ENCODE measurements around the gene C2.

C2 gene

GRCh38 chr6:31927242-31927862, at the start of gene C2:
TSS of gene C2 (plus strand) at chr6:31927717. CDS start at chr6:31927753, 36 bp downstream.
- no peak within 1 kb of the TSS for H3K27ac Mint-ChIP-seq
- no peak within 1 kb of the TSS for H3K4me3 Mint-ChIP-seq
- H3K36me3 Mint-ChIP-seq (ENCODE audit: low read depth): no peaks in the 10 kb centered on the region
- no peaks in the 10 kb centered on the region for H3K9me3 Mint-ChIP-seq
- H3K4me1 Mint-ChIP-seq (ENCODE audit: low read depth): no peaks in the 10 kb centered on the region
- H3K27me3 Mint-ChIP-seq: peaks cover 2% of the 10 kb centered on the region

DNA sequence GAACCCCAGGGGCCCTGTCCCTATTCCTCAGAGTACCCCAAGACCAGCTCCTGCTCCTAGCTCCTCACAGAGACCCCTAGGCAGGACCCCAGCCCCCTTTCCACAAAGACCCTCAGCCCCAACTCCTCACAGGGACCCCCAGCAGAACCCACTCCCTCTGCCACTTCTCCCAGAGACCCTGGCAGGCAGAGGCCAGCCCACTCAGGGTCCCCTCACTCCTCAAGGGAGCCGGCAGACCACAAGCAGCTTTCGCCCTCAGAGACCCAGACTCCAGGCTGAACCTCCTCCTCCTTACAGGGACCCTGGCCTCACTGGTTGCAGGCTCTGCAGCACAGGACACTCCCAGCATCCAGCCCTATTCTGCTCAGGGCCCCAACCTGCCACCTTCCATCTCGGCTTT, 49.3 kb upstream of the C2 start:
- H3K9me3 Mint-ChIP-seq: no peaks in the 10 kb centered on the region
- no peak overlapping the region for H3K4me3 Mint-ChIP-seq
- peaks cover 24% of the 10 kb centered on the region for H3K36me3 Mint-ChIP-seq (ENCODE audit: low read depth)
- no peaks in the 10 kb centered on the region for H3K4me1 Mint-ChIP-seq (ENCODE audit: low read depth)
- no peak overlapping the region for H3K27ac Mint-ChIP-seq
- no peaks in the 10 kb centered on the region for H3K27me3 Mint-ChIP-seq

GRCh38 chr6:31878726-31879125, 48.8 kb upstream of the C2 start, which contains the start of gene SLC44A4:
TSS of gene SLC44A4 (minus strand) at chr6:31878997. CDS start at chr6:31878980, 17 bp downstream.
- H3K27me3 Mint-ChIP-seq: no peaks in the 10 kb centered on the region
- no peaks in the 10 kb centered on the region for H3K4me1 Mint-ChIP-seq (ENCODE audit: low read depth)
- peaks cover 27% of the 10 kb centered on the region for H3K36me3 Mint-ChIP-seq (ENCODE audit: low read depth)
- no peak within 1 kb of the TSS for H3K27ac Mint-ChIP-seq
- H3K9me3 Mint-ChIP-seq: no peaks in the 10 kb centered on the region
- no peak within 1 kb of the TSS for H3K4me3 Mint-ChIP-seq

- H3K4me1 Mint-ChIP-seq (ENCODE audit: low read depth): no peaks in the 10 kb centered on the region
- H3K36me3 Mint-ChIP-seq (ENCODE audit: low read depth): peaks cover 27% of the 10 kb centered on the region
- no peaks in the 10 kb centered on the region for H3K27me3 Mint-ChIP-seq
- no peak overlapping the region for H3K4me3 Mint-ChIP-seq
- no peak overlapping the region for H3K27ac Mint-ChIP-seq
- H3K9me3 Mint-ChIP-seq: no peaks in the 10 kb centered on the region
Observed at GRCh38 chr6:31879143-31879542, 48.4 kb upstream of the C2 start.

DNA sequence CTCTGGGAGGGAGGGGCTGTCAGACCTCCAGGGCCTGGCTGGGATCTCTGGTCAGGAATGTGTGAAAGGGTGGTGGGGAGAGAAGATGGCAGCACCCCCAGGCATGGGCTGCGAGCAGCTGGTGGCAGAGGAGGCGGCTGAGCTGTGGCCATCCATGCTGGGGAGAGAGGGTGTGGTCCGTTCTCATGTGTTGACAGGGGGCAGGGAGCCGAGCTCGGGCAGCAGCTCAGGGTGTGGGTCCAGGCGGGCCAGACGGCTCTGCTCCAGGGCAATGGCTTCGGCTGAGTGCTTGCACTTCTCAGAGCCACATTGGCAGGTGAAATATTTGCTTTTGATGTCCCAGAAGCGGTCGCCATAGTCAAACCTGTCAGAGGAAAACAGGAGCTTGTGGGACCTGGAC, 47.6 kb upstream of the C2 start:
- no peaks in the 10 kb centered on the region for H3K4me1 Mint-ChIP-seq (ENCODE audit: low read depth)
- H3K9me3 Mint-ChIP-seq: no peaks in the 10 kb centered on the region
- no peaks in the 10 kb centered on the region for H3K27me3 Mint-ChIP-seq
- H3K27ac Mint-ChIP-seq: no peak overlapping the region
- peaks cover 30% of the 10 kb centered on the region for H3K36me3 Mint-ChIP-seq (ENCODE audit: low read depth)
- no peak overlapping the region for H3K4me3 Mint-ChIP-seq

GRCh38 chr6:31880616-31881015, 46.9 kb upstream of the C2 start:
- Mint-ChIP-seq H3K4me3 (no peak overlapping the region), H3K4me1 (ENCODE audit: low read depth) (no peaks in the 10 kb centered on the region), H3K27ac (no peak overlapping the region), H3K9me3 (no peaks in the 10 kb centered on the region), H3K36me3 (ENCODE audit: low read depth) (peaks cover 37% of the 10 kb centered on the region), H3K27me3 (no peaks in the 10 kb centered on the region)

GRCh38 chr6:31881136-31881859, 46.2 kb upstream of the C2 start:
- Mint-ChIP-seq H3K4me1 (ENCODE audit: low read depth) (no peaks in the 10 kb centered on the region), H3K27ac (no peak overlapping the region), H3K9me3 (no peaks in the 10 kb centered on the region), H3K27me3 (no peaks in the 10 kb centered on the region), H3K4me3 (no peak overlapping the region), H3K36me3 (ENCODE audit: low read depth) (peaks cover 43% of the 10 kb centered on the region)

DNA sequence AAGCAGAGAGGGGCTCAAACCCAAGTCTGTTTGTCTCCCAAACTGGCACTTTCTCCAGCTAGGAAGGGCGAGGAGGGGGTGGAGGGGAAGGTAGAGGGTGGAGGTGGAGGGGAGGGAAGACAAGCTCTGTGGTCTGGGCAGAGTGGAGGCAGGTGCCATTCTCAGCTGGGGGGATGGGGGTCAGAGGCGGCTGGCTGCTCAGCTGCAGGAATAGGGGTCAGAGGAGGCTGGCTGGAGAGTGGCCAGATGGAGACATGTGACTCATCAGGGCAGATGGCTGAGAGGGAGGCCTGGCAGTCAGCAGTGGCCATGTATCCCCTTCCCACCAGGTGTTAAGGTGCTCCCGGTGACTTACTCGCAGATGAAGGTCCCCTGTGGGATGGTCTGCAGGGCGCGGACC, 45.2 kb upstream of the C2 start:
- Mint-ChIP-seq H3K9me3 (no peaks in the 10 kb centered on the region), H3K4me3 (no peak overlapping the region), H3K27me3 (no peaks in the 10 kb centered on the region), H3K27ac (no peak overlapping the region), H3K4me1 (ENCODE audit: low read depth) (no peaks in the 10 kb centered on the region), H3K36me3 (ENCODE audit: low read depth) (peaks cover 47% of the 10 kb centered on the region)

GRCh38 chr6:31883676-31884075, 43.8 kb upstream of the C2 start:
- Mint-ChIP-seq H3K27me3 (no peaks in the 10 kb centered on the region), H3K4me3 (no peak overlapping the region), H3K36me3 (ENCODE audit: low read depth) (peaks cover 52% of the 10 kb centered on the region), H3K4me1 (ENCODE audit: low read depth) (no peaks in the 10 kb centered on the region), H3K27ac (no peak overlapping the region), H3K9me3 (no peaks in the 10 kb centered on the region)

- Mint-ChIP-seq H3K27me3 (no peaks in the 10 kb centered on the region), H3K4me1 (ENCODE audit: low read depth) (no peaks in the 10 kb centered on the region), H3K36me3 (ENCODE audit: low read depth) (peaks cover 57% of the 10 kb centered on the region), H3K27ac (no peak overlapping the region), H3K4me3 (no peak overlapping the region), H3K9me3 (no peaks in the 10 kb centered on the region)
Observed at GRCh38 chr6:31884528-31885035, 42.9 kb upstream of the C2 start.

DNA sequence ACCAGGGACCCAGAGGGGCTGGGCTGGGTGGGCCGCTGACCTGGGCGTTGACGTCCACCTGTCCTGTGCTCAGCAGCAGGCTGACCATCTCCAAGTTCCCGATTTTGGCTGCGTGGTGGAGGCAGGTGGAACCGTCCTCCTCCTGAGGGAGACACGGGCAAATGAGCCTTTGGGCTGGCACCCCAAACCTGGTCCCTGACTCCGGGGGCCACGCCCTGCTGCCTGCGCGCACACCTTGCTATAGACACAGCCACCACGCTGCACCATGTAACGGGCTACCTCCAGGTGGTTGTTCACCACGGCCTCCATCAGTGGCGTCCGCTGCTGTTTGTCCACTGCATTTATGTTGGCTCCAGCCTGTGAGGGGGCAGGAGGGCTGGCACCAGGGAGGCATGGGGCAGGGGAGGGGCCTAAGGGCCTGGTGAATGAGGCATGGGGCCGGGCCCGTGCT, 41.0 kb upstream of the C2 start:
- Mint-ChIP-seq H3K27me3 (no peaks in the 10 kb centered on the region), H3K36me3 (ENCODE audit: low read depth) (peaks cover 60% of the 10 kb centered on the region), H3K4me3 (no peak overlapping the region)

GRCh38 chr6:31887173-31888007, 40.1 kb upstream of the C2 start:
- Mint-ChIP-seq H3K4me1 (ENCODE audit: low read depth) (no peaks in the 10 kb centered on the region), H3K27ac (no peak overlapping the region), H3K27me3 (no peaks in the 10 kb centered on the region), H3K4me3 (no peak overlapping the region), H3K36me3 (ENCODE audit: low read depth) (peaks cover 62% of the 10 kb centered on the region), H3K9me3 (no peaks in the 10 kb centered on the region)

More for the DNA sequence above, 41.0 kb upstream of the C2 start:
- Mint-ChIP-seq H3K27ac (no peak overlapping the region), H3K4me1 (ENCODE audit: low read depth) (no peaks in the 10 kb centered on the region), H3K9me3 (no peaks in the 10 kb centered on the region)

- Mint-ChIP-seq H3K4me3 (no peak overlapping the region), H3K9me3 (no peaks in the 10 kb centered on the region), H3K27me3 (no peaks in the 10 kb centered on the region), H3K4me1 (ENCODE audit: low read depth) (no peaks in the 10 kb centered on the region), H3K27ac (no peak overlapping the region), H3K36me3 (ENCODE audit: low read depth) (peaks cover 64% of the 10 kb centered on the region)
Observed at GRCh38 chr6:31888276-31889258, 39.0 kb upstream of the C2 start.

DNA sequence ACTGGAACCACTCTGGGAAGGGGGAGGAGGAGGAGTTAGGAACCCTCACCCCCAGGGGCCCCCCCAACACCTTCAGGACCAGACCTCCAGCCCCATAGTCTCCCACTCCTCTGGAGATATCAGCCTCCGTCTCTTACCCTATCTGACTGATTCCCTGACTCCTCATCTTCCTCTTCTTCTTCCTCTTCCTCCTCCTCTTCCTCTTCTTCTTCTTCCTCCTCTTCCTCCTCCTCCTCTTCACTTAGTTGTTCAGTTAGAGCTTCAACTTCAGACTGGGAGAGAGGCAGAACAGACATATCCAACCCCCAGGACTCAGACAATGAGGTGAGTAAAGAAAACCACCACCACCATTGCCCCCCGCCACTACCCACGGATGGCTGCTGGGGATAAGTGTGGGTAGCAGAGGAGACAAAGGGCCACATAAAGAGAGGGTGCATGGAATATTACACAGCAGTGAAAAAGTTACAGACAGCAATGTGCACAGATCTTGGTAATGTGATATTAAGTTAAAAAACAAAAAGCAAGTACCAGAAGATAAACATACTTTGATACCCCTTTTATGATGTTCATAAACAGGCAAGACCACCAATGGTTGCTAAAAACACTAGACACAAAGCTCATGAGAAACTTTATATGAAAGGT, 38.1 kb upstream of the C2 start:
- Mint-ChIP-seq H3K9me3 (no peaks in the 10 kb centered on the region), H3K27me3 (no peaks in the 10 kb centered on the region), H3K36me3 (ENCODE audit: low read depth) (peaks cover 66% of the 10 kb centered on the region), H3K4me1 (ENCODE audit: low read depth) (no peaks in the 10 kb centered on the region), H3K27ac (peak overlapping the region; percentile 13), H3K4me3 (no peak overlapping the region)
